Neural cell (in vitro differentiated cells): ENCODE measurements around the gene SHISAL1. TPM values are rescaled to one million over a fixed set of nuclear protein-coding genes. Genes with fewer than 3 reads are reported as not detected.

Experiments
- H2AFZ ChIP-seq: fragments of 200-600, 300-800 bp; sonication (generic), shearing (Covaris generic); 2 replicates; pipeline ENCODE4 v1.6.0; 2014; ENCODE audit warnings: low read depth, mild to moderate bottlenecking, antibody characterized with exemption, low read length, moderate library complexity
- H3F3A ChIP-seq: fragments of 200-600 bp; shearing (Covaris generic); 2 replicates; pipeline ENCODE4 v1.6.1; 2016; ENCODE audit warnings: mild to moderate bottlenecking, moderate library complexity, mixed read lengths, antibody characterized with exemption, low read length; ENCODE audit not compliant: insufficient read depth, poor library complexity, severe bottlenecking
- H3K27ac ChIP-seq: fragments of 200-600, 300-800 bp; sonication (generic), shearing (Covaris generic); 2 replicates; pipeline ENCODE4 v1.5.1; 2014; ENCODE audit warnings: mild to moderate bottlenecking, low read length, moderate library complexity
- H3K27me3 ChIP-seq: fragments of 300-800, 200-600 bp; sonication (generic), shearing (Covaris generic); 2 replicates; pipeline ENCODE4 v1.6.0; 2014; ENCODE audit warnings: mild to moderate bottlenecking, low read depth, low read length, moderate library complexity; ENCODE audit not compliant: insufficient read depth
- H3K36me3 ChIP-seq: fragments of 300-800, 200-600 bp; sonication (generic), shearing (Covaris generic); 2 replicates; pipeline ENCODE4 v1.5.1; 2014; ENCODE audit warnings: mild to moderate bottlenecking, antibody characterized with exemption, low read length, moderate library complexity; ENCODE audit not compliant: insufficient read depth
- H3K4me2 ChIP-seq: fragments of 300-800, 200-600 bp; sonication (generic), shearing (Covaris generic); 2 replicates; pipeline ENCODE4 v1.6.0; 2014; ENCODE audit warnings: mild to moderate bottlenecking, low read length
- H3K4me3 ChIP-seq: fragments of 300-800, 200-600 bp; sonication (generic), shearing (Covaris generic); 2 replicates; pipeline ENCODE4 v1.5.1; 2014; ENCODE audit warnings: mild to moderate bottlenecking, low read length, moderate library complexity
- H3K79me2 ChIP-seq: fragments of 200-600 bp; shearing (Covaris generic); replicated peaks from 2 replicates; pipeline ENCODE4 v1.6.0; 2014; ENCODE audit warnings: mild to moderate bottlenecking, low read length, moderate library complexity; ENCODE audit not compliant: insufficient read depth
- H3K9ac ChIP-seq: fragments of 300-800, 200-600 bp; sonication (generic), shearing (Covaris generic); 2 replicates; pipeline ENCODE4 v1.6.1; 2016; ENCODE audit warnings: mild to moderate bottlenecking, low read length, mixed read lengths
- H3K9me2 ChIP-seq: fragments of 200-600 bp; shearing (Covaris generic); 2 replicates; pipeline ENCODE4 v1.6.1; 2016; ENCODE audit warnings: mild to moderate bottlenecking, low read length, mixed read lengths; ENCODE audit not compliant: insufficient read depth
- H3K9me3 ChIP-seq: fragments of 200-600, 300-800 bp; sonication (generic), shearing (Covaris generic); 2 replicates; pipeline ENCODE4 v1.6.1; 2016; ENCODE audit warnings: mild to moderate bottlenecking, mixed run types, low read length, moderate library complexity, mixed read lengths
- H4K20me1 ChIP-seq: fragments of 200-600 bp; shearing (Covaris generic); 2 replicates; pipeline ENCODE4 v1.6.1; 2016; ENCODE audit warnings: mild to moderate bottlenecking, mixed run types; ENCODE audit not compliant: insufficient read depth
- CTCF ChIP-seq: fragments of 450-650 bp; IDR thresholded peaks from 2 replicates; pipeline ENCODE4 v1.5.1; 2014; ENCODE audit warnings: antibody characterized with exemption, mild to moderate bottlenecking, moderate library complexity; ENCODE audit not compliant: poor library complexity, severe bottlenecking
- EP300 ChIP-seq: fragments of 450-650 bp; conservative IDR thresholded peaks from 2 replicates; pipeline ENCODE4 v1.6.1; 2014; ENCODE audit warnings: antibody characterized with exemption, mild to moderate bottlenecking, moderate library complexity; ENCODE audit not compliant: poor library complexity, severe bottlenecking
- EZH2 ChIP-seq: fragments of 200-600, 300-800 bp; shearing (Covaris generic), sonication (generic); IDR thresholded peaks from 2 replicates; pipeline ENCODE4 v1.6.1; 2014; ENCODE audit warnings: antibody characterized with exemption, low read length, borderline replicate concordance, mild to moderate bottlenecking; ENCODE audit not compliant: insufficient read depth, poor library complexity, severe bottlenecking
- MXI1 ChIP-seq: fragments of 450-650 bp; conservative IDR thresholded peaks from 2 replicates; pipeline ENCODE4 v1.6.1; 2014; ENCODE audit warnings: antibody characterized with exemption, mild to moderate bottlenecking; ENCODE audit not compliant: poor library complexity, severe bottlenecking
- POLR2AphosphoS5 ChIP-seq: IDR thresholded peaks from 2 replicates; pipeline ENCODE4 v1.6.1; 2012
- RAD21 ChIP-seq: fragments of 450-650 bp; conservative IDR thresholded peaks from 2 replicates; pipeline ENCODE4 v1.6.1; 2014; ENCODE audit warnings: antibody characterized with exemption, mild to moderate bottlenecking, moderate library complexity
- SMC3 ChIP-seq: fragments of 450-650 bp; conservative IDR thresholded peaks from 2 replicates; pipeline ENCODE4 v1.6.1; 2014; ENCODE audit warnings: antibody characterized with exemption, mild to moderate bottlenecking, moderate library complexity; ENCODE audit not compliant: poor library complexity
- TAF1 ChIP-seq: IDR thresholded peaks from 2 replicates; pipeline ENCODE4 v1.6.1; 2012; ENCODE audit warnings: low read depth
- polyA plus RNA-seq: library from polyadenylated mRNA; depleted of rRNA; stranded (reverse); fragments of >200 nt; gene quantifications from 2 replicates; pipeline ENCODE4 v1.2.3, GENCODE V29; 2014
- TF ChIP-seq, protein P1 (sequence below): IDR thresholded peaks from 2 replicates; pipeline ENCODE4 v1.6.1; 2012; ENCODE audit warnings: borderline replicate concordance

Gene SHISAL1
- polyA plus RNA-seq, 1 donor from 2014 or later, result 15.4 TPM

- Histone ChIP-seq H4K20me1 (no peaks in the 10 kb centered on the region), H3K4me2 (no peak overlapping the region), H3K36me3 (no peaks in the 10 kb centered on the region), H3K9me2 (no peaks in the 10 kb centered on the region), H3K27ac (no peak overlapping the region), H2AFZ (no peak overlapping the region), H3K4me3 (no peak overlapping the region), H3K9me3 (no peaks in the 10 kb centered on the region), H3K27me3 (no peaks in the 10 kb centered on the region), H3K9ac (no peak overlapping the region), H3F3A (no peaks in the 10 kb centered on the region), H3K79me2 (no peaks in the 10 kb centered on the region)
- TF ChIP-seq CTCF (no peak), MXI1 (no peak), EZH2 (no peak), SMC3 (no peak), POLR2AphosphoS5 (no peak), EP300 (no peak), TAF1 (no peak), RAD21 (no peak)
- TF ChIP-seq, protein P1, sequence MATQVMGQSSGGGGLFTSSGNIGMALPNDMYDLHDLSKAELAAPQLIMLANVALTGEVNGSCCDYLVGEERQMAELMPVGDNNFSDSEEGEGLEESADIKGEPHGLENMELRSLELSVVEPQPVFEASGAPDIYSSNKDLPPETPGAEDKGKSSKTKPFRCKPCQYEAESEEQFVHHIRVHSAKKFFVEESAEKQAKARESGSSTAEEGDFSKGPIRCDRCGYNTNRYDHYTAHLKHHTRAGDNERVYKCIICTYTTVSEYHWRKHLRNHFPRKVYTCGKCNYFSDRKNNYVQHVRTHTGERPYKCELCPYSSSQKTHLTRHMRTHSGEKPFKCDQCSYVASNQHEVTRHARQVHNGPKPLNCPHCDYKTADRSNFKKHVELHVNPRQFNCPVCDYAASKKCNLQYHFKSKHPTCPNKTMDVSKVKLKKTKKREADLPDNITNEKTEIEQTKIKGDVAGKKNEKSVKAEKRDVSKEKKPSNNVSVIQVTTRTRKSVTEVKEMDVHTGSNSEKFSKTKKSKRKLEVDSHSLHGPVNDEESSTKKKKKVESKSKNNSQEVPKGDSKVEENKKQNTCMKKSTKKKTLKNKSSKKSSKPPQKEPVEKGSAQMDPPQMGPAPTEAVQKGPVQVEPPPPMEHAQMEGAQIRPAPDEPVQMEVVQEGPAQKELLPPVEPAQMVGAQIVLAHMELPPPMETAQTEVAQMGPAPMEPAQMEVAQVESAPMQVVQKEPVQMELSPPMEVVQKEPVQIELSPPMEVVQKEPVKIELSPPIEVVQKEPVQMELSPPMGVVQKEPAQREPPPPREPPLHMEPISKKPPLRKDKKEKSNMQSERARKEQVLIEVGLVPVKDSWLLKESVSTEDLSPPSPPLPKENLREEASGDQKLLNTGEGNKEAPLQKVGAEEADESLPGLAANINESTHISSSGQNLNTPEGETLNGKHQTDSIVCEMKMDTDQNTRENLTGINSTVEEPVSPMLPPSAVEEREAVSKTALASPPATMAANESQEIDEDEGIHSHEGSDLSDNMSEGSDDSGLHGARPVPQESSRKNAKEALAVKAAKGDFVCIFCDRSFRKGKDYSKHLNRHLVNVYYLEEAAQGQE, result no peak
These were observed 23.8 kb downstream of the SHISAL1 start for GRCh38 chr22:44288913-44289312.

DNA sequence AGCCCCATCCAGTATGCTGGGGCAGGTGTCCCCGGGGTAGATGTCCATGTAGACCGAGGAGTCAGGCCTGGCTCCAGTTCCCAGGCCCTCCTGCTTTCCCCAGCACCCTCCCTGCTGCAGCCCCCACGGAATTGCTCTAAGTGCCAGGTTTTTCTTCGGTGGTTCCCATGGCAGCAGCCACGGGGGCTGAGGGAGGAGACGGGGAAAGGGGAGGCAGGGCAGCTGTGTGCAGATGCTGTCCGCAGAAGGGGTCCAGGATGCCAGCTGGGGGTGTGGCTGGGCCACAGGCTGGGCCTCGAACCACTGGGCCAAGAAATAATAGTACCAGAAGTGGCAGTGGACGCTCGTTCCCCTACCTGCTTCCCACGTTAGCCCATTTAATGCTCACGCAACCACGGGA lies 25.0 kb downstream of the SHISAL1 start:
- no peaks in the 10 kb centered on the region for H4K20me1 ChIP-seq
- no peak overlapping the region for H3K4me2 ChIP-seq
- no peak overlapping the region for H3K4me3 ChIP-seq
- H2AFZ ChIP-seq, result no peak overlapping the region
- no peaks in the 10 kb centered on the region for H3F3A ChIP-seq
- H3K9ac ChIP-seq, result no peak overlapping the region
- TF ChIP-seq, protein P1, result no peak
- no peak for TF ChIP-seq TAF1
- no peak for TF ChIP-seq MXI1
- no peak for TF ChIP-seq CTCF
- TF ChIP-seq SMC3, result no peak
- TF ChIP-seq EZH2, result no peak
- no peak for TF ChIP-seq POLR2AphosphoS5
- no peak for TF ChIP-seq EP300
- TF ChIP-seq RAD21, result no peak
- H3K27ac ChIP-seq, result no peak overlapping the region
- H3K9me2 ChIP-seq, result no peaks in the 10 kb centered on the region
- H3K27me3 ChIP-seq, result no peaks in the 10 kb centered on the region
- no peaks in the 10 kb centered on the region for H3K79me2 ChIP-seq
- no peaks in the 10 kb centered on the region for H3K9me3 ChIP-seq
- no peaks in the 10 kb centered on the region for H3K36me3 ChIP-seq
